IMR-90 (cell line): Measurements from ENCODE around the gene NTRK3. TPM values are rescaled to one million over a fixed set of nuclear protein-coding genes. Genes with fewer than 3 reads are reported as not detected.

Source experiments
- ATAC-seq: fragments of 200-7000 bp; cut with Tn5 transposase; 2 replicates; pipeline ENCODE4 v1.9.1; 2020; ENCODE audit warnings: low read depth, mild to moderate bottlenecking, moderate library complexity
- BruUV-seq: library from RNA; stranded (reverse); fragments of 400-500 nt; replicated peaks from 2 replicates; lab custom pipeline; 2021; lab: Mats Ljungman, UMichigan
- CTCF ChIA-PET: fragments of 300-600 bp; formaldehyde crosslinking; extraction: SDS; loops from one replicate; lab custom pipeline; 2021; ENCODE audit warnings: antibody characterized with exemption; lab: Yijun Ruan, JAX
- POLR2A ChIA-PET: fragments of 300-600 bp; sonication (Branson Sonifier 250); formaldehyde crosslinking; loops from one replicate; lab custom pipeline; 2022; ENCODE audit warnings: antibody characterized with exemption; ENCODE audit not compliant: unreplicated experiment; lab: Charles Lee
- DNase-seq: peaks from one replicate; pipeline ENCODE4 v3.0.0; 2013
- H2AFZ ChIP-seq: replicated peaks from 2 replicates; pipeline ENCODE3; 2013; ENCODE audit warnings: low read length, mild to moderate bottlenecking; ENCODE audit not compliant: poor library complexity
- H2AK5ac ChIP-seq: 2 replicates; pipeline ENCODE4 v1.6.1; 2013; ENCODE audit warnings: low read depth, low read length, inconsistent platforms
- H2AK9ac ChIP-seq: replicated peaks from 2 replicates; pipeline ENCODE3; 2013; ENCODE audit warnings: mild to moderate bottlenecking, low read depth, low read length, moderate library complexity; ENCODE audit not compliant: poor library complexity
- H2BK120ac ChIP-seq: 2 replicates; pipeline ENCODE4 v1.6.1; 2013; ENCODE audit warnings: low read depth, low read length, inconsistent platforms
- H2BK15ac ChIP-seq: 3 replicates; pipeline ENCODE4 v1.6.1; 2013; ENCODE audit warnings: low read depth, low read length, inconsistent platforms
- H2BK20ac ChIP-seq: 2 replicates; pipeline ENCODE4 v1.6.1; 2013; ENCODE audit warnings: low read depth, mild to moderate bottlenecking, inconsistent platforms, low read length, moderate library complexity
- H2BK5ac ChIP-seq: 2 replicates; pipeline ENCODE4 v1.6.1; 2013; ENCODE audit warnings: mild to moderate bottlenecking, low read depth, low read length, inconsistent platforms; ENCODE audit not compliant: poor library complexity, severe bottlenecking
- H3K14ac ChIP-seq: replicated peaks from 2 replicates; pipeline ENCODE4 v1.6.1; 2013; ENCODE audit warnings: low read depth, low read length, inconsistent platforms
- H3K18ac ChIP-seq: 2 replicates; pipeline ENCODE4 v1.6.1; 2013; ENCODE audit warnings: low read depth, low read length, control low read depth
- H3K23ac ChIP-seq: 2 replicates; pipeline ENCODE4 v1.6.1; 2013; ENCODE audit warnings: low read depth, low read length, inconsistent platforms
- H3K27ac ChIP-seq: 2 replicates; pipeline ENCODE4 v1.5.1; 2013; ENCODE audit warnings: mild to moderate bottlenecking, control low read depth, low read length; ENCODE audit not compliant: insufficient read depth
- H3K27me3 ChIP-seq: 2 replicates; pipeline ENCODE4 v1.6.1; 2013; ENCODE audit warnings: low read length; ENCODE audit not compliant: control insufficient read depth, insufficient read depth
- H3K36me3 ChIP-seq: 2 replicates; pipeline ENCODE4 v1.6.1; 2013; ENCODE audit warnings: low read length, mixed read lengths; ENCODE audit not compliant: control insufficient read depth, insufficient read depth
- H3K4ac ChIP-seq: 2 replicates; pipeline ENCODE4 v1.6.1; 2013; ENCODE audit warnings: low read depth, low read length, inconsistent platforms
- H3K4me1 ChIP-seq: 2 replicates; pipeline ENCODE4 v1.6.1; 2013; ENCODE audit warnings: low read length, mixed read lengths; ENCODE audit not compliant: control insufficient read depth, insufficient read depth
- H3K4me2 ChIP-seq: 2 replicates; pipeline ENCODE4 v1.6.1; 2013; ENCODE audit warnings: low read depth, mild to moderate bottlenecking, control low read depth, low read length, moderate library complexity
- H3K4me3 ChIP-seq: 2 replicates; pipeline ENCODE4 v1.5.1; 2013; ENCODE audit warnings: low read depth, mild to moderate bottlenecking, control low read depth, low read length, moderate library complexity; ENCODE audit not compliant: insufficient read depth
- H3K56ac ChIP-seq: 2 replicates; pipeline ENCODE4 v1.6.1; 2013; ENCODE audit warnings: low read length, inconsistent platforms; ENCODE audit not compliant: insufficient read depth; ENCODE audit errors: extremely low read depth
- H3K79me1 ChIP-seq, 2 experiments: 2 replicates each; pipeline ENCODE4 v1.6.1; 2013; ENCODE audit warnings: low read length in 2 of 2, inconsistent platforms in 1 of 2, low read depth in 1 of 2
- H3K9ac ChIP-seq: 2 replicates; pipeline ENCODE4 v1.6.1; 2013; ENCODE audit warnings: low read depth, low read length, control low read depth
- H3K9me1 ChIP-seq: 2 replicates; pipeline ENCODE4 v1.6.1; 2013; ENCODE audit warnings: low read length, inconsistent platforms; ENCODE audit not compliant: insufficient read depth
- H3K9me3 ChIP-seq: 2 replicates; pipeline ENCODE4 v1.6.1; 2013; ENCODE audit warnings: low read length; ENCODE audit not compliant: control insufficient read depth, insufficient read depth
- H4K20me1 ChIP-seq: 2 replicates; pipeline ENCODE4 v1.6.1; 2013; ENCODE audit warnings: low read length, inconsistent platforms; ENCODE audit not compliant: insufficient read depth
- H4K5ac ChIP-seq: 2 replicates; pipeline ENCODE4 v1.6.1; 2013; ENCODE audit warnings: mild to moderate bottlenecking, low read depth, low read length, control low read depth
- H4K8ac ChIP-seq, 2 experiments: 2 replicates each; pipeline ENCODE4 v1.6.1; 2013; ENCODE audit warnings: low read depth in 2 of 2, low read length in 2 of 2, control low read depth in 1 of 2, inconsistent platforms in 1 of 2
- H4K91ac ChIP-seq: 2 replicates; pipeline ENCODE4 v1.6.1; 2013; ENCODE audit warnings: low read depth, low read length, inconsistent platforms; ENCODE audit not compliant: insufficient read depth
- BHLHE40 ChIP-seq: fragments of 150-350 bp; IDR thresholded peaks from 2 replicates; pipeline ENCODE4 v1.6.1; 2016; ENCODE audit warnings: mild to moderate bottlenecking, low read depth, low read length
- CEBPB ChIP-seq: IDR thresholded peaks from 2 replicates; pipeline ENCODE4 v1.6.1; 2012; ENCODE audit warnings: low read depth, low read length, improper control_type of control experiment
- CHD1 ChIP-seq: IDR thresholded peaks from 2 replicates; pipeline ENCODE4 v1.6.1; 2012; ENCODE audit warnings: low read depth, low read length, improper control_type of control experiment
- ELK1 ChIP-seq: fragments of 150-350 bp; IDR thresholded peaks from 2 replicates; pipeline ENCODE4 v1.6.1; 2016; ENCODE audit warnings: low read depth, mild to moderate bottlenecking, low read length, moderate library complexity, borderline replicate concordance
- FOS ChIP-seq: fragments of 150-350 bp; IDR thresholded peaks from 2 replicates; pipeline ENCODE4 v1.6.1; 2016; ENCODE audit warnings: low read depth, low read length
- MAFK ChIP-seq: IDR thresholded peaks from 2 replicates; pipeline ENCODE4 v1.6.1; 2012; ENCODE audit warnings: low read depth, low read length, improper control_type of control experiment
- MAZ ChIP-seq: IDR thresholded peaks from 2 replicates; pipeline ENCODE4 v1.6.1; 2012; ENCODE audit warnings: low read depth, mild to moderate bottlenecking, low read length, improper control_type of control experiment, moderate library complexity, borderline replicate concordance
- MXI1 ChIP-seq: IDR thresholded peaks from 2 replicates; pipeline ENCODE4 v1.6.1; 2012; ENCODE audit warnings: low read depth, mild to moderate bottlenecking, low read length, moderate library complexity, borderline replicate concordance
- NFE2L2 ChIP-seq: fragments of 150-350 bp; IDR thresholded peaks from 2 replicates; pipeline ENCODE4 v1.6.1; 2016; ENCODE audit warnings: low read depth, mild to moderate bottlenecking, low read length
- POLR2A ChIP-seq: IDR thresholded peaks from 2 replicates; pipeline ENCODE4 v1.6.1; 2012; ENCODE audit warnings: mild to moderate bottlenecking, low read depth, low read length
- RAD21 ChIP-seq: IDR thresholded peaks from 2 replicates; pipeline ENCODE4 v1.6.1; 2012; ENCODE audit warnings: low read length, improper control_type of control experiment
- RCOR1 ChIP-seq: IDR thresholded peaks from 2 replicates; pipeline ENCODE4 v1.6.1; 2012; ENCODE audit warnings: mild to moderate bottlenecking, low read length, improper control_type of control experiment; ENCODE audit not compliant: insufficient replicate concordance
- RFX5 ChIP-seq: IDR thresholded peaks from 2 replicates; pipeline ENCODE4 v1.8.0; 2012; ENCODE audit warnings: low read depth, mild to moderate bottlenecking, low read length, moderate library complexity
- SMC3 ChIP-seq: fragments of 150-350 bp; IDR thresholded peaks from 2 replicates; pipeline ENCODE4 v1.6.1; 2016; ENCODE audit warnings: low read depth, mild to moderate bottlenecking, antibody characterized with exemption, low read length, moderate library complexity
- USF2 ChIP-seq: fragments of 150-350 bp; IDR thresholded peaks from 2 replicates; pipeline ENCODE4 v1.6.1; 2017; ENCODE audit warnings: mild to moderate bottlenecking, antibody characterized with exemption, low read length, low read depth
- WGBS, 2 experiments: methylation state at CpG; one replicate each; pipeline versions ENCODE4 v1.1.5 to v1.1.7; 2013; ENCODE audit warnings: missing lambda C conversion rate in 2 of 2; ENCODE audit not compliant: insufficient read length in 1 of 2; ENCODE audit errors: extremely low coverage in 2 of 2; 5-methylcytosine and 5-hydroxymethylcytosine counted together
- dilution Hi-C: fragments of 300-500 bp; cut with HindIII; formaldehyde crosslinking; loops from one replicate; pipeline ENCODE4 v1.14.3; 2018; ENCODE audit warnings: low sequenced_read_pairs; ENCODE audit not compliant: unreplicated experiment
- in situ Hi-C: fragments of 300-500 bp; cut with MboI; formaldehyde crosslinking; loops from 3 replicates; pipeline ENCODE4 v1.14.3; 2019; ENCODE audit warnings: low sequenced_read_pairs, inconsistent platforms, mixed read lengths
- intact Hi-C: fragments of 100-400 bp; cut with micrococcal nuclease; formaldehyde crosslinking; loops from 2 replicates; pipeline ENCODE4 v1.10.0; 2022
- polyA plus RNA-seq, 3 experiments: library from polyadenylated mRNA; depleted of rRNA; stranded (reverse); fragments of >200 nt; gene quantifications; 2 replicates each; pipeline ENCODE4 v1.2.3, GENCODE V29; 2012; ENCODE audit warnings: low replicate concordance in 1 of 3
- total RNA-seq: library from RNA; depleted of rRNA; stranded (reverse); fragments of >200 nt; gene quantifications from 2 replicates; pipeline ENCODE4 v1.2.3, GENCODE V29; 2012
- TF ChIP-seq, protein P1 (sequence below): conservative IDR thresholded peaks from 2 replicates; pipeline ENCODE4 v1.5.1; 2012; ENCODE audit warnings: mild to moderate bottlenecking, low read depth, low read length, improper control_type of control experiment

The NTRK3 gene
- total and polyA plus RNA-seq, 2 of the 4 experiments (the other 2 are of a cell fraction) = under 0.01 to 0.15 TPM

DNA sequence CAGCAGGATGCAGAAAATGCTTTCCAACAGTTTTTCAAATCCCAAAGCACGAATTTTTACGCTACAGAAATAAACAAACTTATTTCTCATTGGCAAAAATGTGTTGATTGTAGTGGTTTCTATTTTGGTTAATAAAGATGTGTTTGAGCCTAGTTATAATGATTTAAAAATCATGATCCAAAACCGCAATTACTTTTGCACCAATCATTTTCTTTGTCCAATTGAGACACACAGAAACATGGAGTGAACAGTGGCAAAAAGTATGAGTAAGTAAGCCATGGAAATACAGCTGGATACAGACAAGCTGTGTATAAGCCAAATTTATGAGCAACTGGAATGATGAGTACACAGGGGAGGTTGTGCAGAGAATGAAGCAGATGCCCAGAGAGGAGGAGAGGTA is 427.9 kb downstream of the NTRK3 start:
- Histone ChIP-seq H2AK5ac (no peak overlapping the region), H2BK20ac (no peak overlapping the region), H3K9ac (no peak overlapping the region), H3K27me3 (no peaks in the 10 kb centered on the region), H3K27ac (no peak overlapping the region), H4K20me1 (no peaks in the 10 kb centered on the region), H3K36me3 (no peaks in the 10 kb centered on the region), H2AFZ (no peak overlapping the region), H3K9me3 (no peaks in the 10 kb centered on the region; the same call in 1 of the 2 replicates), H4K91ac (no peak overlapping the region), H3K9me1 (no peaks in the 10 kb centered on the region), H3K4me3 (no peak overlapping the region), H3K14ac (no peak overlapping the region), H2AK9ac (no peak overlapping the region), H2BK5ac (no peak overlapping the region), H2BK15ac (no peak overlapping the region), H3K56ac (no peak overlapping the region), H4K8ac (no peak overlapping the region), H3K4ac (no peak overlapping the region), H3K23ac (no peak overlapping the region), H3K4me2 (no peak overlapping the region), H4K5ac (no peak overlapping the region), H3K79me1 (no peaks in the 10 kb centered on the region), H2BK120ac (no peak overlapping the region), H3K18ac (no peak overlapping the region), H3K4me1 (no peaks in the 10 kb centered on the region; the same call in 1 of the 2 replicates)
- dilution Hi-C loops = no loop called here
- POLR2A ChIA-PET = no interaction called here
- no CpG with 5 or more reads among the region's 3 CpGs for WGBS, 2 experiments
- CTCF ChIA-PET = no interaction called here
- in situ Hi-C loops = no loop called here
- ATAC-seq (no peak), DNase-seq (peak; percentile 5)
- intact Hi-C loops = no loop called here
- TF ChIP-seq CEBPB = no peak
- TF ChIP-seq MAFK = no peak
- no peak for TF ChIP-seq POLR2A
- no peak for TF ChIP-seq ELK1
- TF ChIP-seq BHLHE40 = no peak
- no peak for TF ChIP-seq CHD1
- TF ChIP-seq FOS = no peak
- no peak for TF ChIP-seq RFX5
- no peak for TF ChIP-seq MAZ
- TF ChIP-seq NFE2L2 = no peak
- no peak for TF ChIP-seq MXI1
- no peak for TF ChIP-seq SMC3
- no peak for TF ChIP-seq RCOR1
- no peak for TF ChIP-seq USF2
- no peak for TF ChIP-seq RAD21
- TF ChIP-seq, protein P1, sequence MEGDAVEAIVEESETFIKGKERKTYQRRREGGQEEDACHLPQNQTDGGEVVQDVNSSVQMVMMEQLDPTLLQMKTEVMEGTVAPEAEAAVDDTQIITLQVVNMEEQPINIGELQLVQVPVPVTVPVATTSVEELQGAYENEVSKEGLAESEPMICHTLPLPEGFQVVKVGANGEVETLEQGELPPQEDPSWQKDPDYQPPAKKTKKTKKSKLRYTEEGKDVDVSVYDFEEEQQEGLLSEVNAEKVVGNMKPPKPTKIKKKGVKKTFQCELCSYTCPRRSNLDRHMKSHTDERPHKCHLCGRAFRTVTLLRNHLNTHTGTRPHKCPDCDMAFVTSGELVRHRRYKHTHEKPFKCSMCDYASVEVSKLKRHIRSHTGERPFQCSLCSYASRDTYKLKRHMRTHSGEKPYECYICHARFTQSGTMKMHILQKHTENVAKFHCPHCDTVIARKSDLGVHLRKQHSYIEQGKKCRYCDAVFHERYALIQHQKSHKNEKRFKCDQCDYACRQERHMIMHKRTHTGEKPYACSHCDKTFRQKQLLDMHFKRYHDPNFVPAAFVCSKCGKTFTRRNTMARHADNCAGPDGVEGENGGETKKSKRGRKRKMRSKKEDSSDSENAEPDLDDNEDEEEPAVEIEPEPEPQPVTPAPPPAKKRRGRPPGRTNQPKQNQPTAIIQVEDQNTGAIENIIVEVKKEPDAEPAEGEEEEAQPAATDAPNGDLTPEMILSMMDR = no peak
- BruUV-seq = no TSS peak
